HCEC 1CT (cell line): ENCODE measurements around the gene AFG3L2.
"Not testable (repeated sequence)": the region's sequence is repeated elsewhere in the genome, so short reads cannot be mapped to it uniquely, and the experiment has no call there.

Experiments used
- DNase-seq: peaks from one replicate; pipeline ENCODE4 v3.0.0-alpha.2; 2017

AFG3L2 gene

DNA sequence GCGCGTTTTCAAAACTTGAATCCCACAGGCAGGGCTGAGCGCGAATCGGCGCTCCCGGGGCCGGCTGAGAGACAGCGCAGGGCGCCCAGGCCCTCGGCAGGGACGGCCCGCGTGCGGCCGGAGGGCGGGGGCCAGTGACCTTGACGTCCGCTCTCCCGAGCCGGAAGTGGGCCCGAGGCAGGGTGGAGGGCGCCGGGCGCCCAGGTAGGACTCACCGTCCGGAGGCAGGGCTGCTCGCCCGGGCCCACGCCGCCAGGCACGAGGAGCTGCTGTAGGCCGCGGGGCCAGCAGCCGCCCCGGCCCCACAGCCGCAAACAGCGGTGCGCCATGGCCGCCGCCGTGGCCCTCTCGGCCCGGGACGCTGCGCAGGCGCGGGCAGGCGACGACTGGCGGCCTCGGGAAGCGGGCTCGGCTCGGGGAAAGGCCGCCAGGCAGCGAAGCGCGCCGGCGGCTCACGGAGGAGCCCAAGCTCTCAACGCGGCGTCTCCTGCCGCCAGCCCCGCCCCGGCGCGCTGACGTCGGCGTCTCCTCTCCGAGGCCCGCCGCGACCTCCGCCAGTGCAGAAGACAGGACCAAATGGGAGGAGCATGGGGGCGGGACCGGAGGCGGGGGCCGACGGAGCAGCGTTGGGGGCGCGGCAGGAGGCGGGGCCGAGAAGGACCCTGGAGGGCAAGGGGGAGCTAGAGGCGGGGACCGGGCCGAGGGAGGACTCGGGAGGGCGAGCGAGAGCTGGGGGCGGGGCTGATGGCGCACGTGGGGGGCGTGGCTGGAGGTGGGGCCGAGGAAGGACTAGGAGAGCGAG is at the start of gene AFG3L2:
Gene AFG3L2, minus strand, starts transcription at position 474 of the 802 bp plus-strand sequence. Its CDS starts 145 bp downstream, at position 329.
- peak; percentile 99 for DNase-seq

GRCh38 chr18:12424252-12424651 is 47.2 kb upstream of the AFG3L2 start:
- DNase-seq: no peak

- DNase-seq: no peak
These were observed 46.8 kb upstream of the AFG3L2 start for GRCh38 chr18:12423820-12424219.

GRCh38 chr18:12423393-12423792 is 46.4 kb upstream of the AFG3L2 start:
- no peak for DNase-seq

GRCh38 chr18:12422936-12423335 is 45.9 kb upstream of the AFG3L2 start:
- peak; percentile 12 for DNase-seq

- DNase-seq: no peak
These were observed 44.7 kb upstream of the AFG3L2 start for GRCh38 chr18:12421732-12422131.

DNA sequence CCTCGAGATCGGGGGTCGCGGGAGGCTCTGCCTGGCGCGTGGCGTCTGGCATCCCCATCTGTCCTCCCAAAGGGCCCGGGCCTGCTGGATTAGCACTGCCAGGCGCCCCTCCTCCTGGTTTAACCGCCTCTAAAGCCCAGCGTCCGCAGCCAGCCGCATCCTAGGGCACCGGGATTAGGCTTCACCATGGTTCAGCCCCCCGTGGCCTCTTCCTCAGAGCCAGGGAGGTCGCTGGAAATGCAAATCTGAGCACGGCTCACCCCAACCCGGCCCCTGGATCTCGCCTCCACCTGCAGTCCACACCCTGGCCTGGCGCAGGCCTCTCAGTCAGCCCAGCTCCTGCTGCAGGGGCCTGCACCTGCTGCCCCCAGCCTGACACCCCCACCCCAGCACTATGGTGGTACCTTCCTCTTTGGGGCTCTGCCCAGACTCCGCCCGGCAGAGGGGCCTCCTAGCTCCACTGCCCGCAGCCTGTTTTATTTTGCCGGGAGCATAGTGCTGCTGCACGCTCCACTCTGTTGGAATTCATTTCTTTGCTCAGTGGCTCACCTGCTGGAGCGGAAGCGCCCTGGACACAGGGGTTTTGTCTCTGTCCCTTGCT is 43.9 kb upstream of the AFG3L2 start:
- DNase-seq: no peak

GRCh38 chr18:12417687-12418086 is 40.7 kb upstream of the AFG3L2 start:
- no peak for DNase-seq

DNA sequence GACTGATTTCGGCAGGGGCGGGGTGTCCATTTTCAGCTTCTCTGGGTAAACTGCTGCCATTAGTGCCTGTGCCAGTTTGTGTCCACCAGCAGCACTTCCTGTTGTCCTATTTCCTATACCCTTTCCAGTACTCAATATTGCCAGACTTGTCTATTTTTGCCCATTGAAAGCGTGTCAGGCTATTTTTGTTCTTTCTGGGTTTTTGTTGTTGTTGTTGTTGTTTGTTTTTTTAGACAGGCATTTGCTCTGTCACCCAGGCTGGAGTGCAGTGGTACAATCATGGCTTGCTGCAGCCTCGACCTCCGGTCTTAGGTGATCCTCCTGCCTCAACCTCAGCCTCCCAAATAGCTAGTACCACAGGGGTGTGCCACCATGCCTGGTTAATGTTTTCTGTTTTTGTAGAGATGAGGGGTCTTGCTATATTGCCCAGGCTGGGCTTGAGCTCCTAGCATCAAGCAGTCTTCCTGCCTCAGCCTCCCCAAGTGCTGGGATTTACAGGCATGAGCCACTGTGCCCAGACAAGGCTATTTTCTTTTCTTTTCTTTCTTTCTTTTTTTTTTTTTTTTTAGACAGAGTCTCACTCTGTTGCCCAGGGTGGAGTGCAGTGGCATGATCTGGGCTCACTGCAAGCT is 39.2 kb upstream of the AFG3L2 start:
- DNase-seq: no peak

DNA sequence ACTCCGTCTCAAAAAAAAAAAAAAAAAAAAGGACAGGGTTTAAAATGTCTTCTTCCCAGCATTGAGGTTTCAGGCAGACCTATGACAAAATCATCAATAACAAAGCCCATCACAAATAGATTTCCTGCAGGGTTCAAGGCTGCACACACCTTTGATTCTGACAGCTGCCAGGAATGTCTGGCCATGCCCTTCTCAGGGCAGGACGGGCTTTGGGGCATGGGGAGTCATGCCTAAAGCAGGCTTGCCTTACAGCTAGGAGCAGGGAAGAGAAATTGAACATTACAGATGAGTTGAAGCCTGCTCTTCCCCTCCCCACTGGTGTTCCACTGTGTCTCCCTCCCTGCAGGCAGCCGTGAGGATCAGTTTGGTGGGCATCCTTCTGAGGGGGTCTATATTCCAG is 34.4 kb upstream of the AFG3L2 start:
- no peak for DNase-seq

- not testable (repeated sequence) for DNase-seq
These were observed 33.7 kb upstream of the AFG3L2 start for GRCh38 chr18:12410747-12411146.

DNA sequence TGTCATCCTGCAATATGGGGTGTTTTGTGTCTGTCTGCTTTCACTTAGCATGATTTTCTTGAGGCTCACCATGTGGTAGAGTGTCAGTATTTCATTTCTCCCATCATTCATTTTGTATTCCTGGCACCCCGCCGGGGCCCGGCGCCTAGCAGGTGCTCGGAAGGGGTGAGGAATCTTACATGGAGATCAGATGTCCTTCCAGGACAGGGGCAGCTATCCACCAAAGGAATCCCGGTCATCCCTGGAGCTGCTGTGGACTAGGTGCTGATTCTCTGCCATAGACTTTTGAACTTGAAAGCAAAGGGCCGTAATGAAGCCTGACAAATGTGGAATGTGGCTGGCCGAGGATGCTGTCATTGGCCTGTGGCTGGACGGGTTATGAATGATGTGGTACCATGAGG is 33.1 kb upstream of the AFG3L2 start:
- no peak for DNase-seq

- peak; percentile 13 for DNase-seq
These were observed 32.4 kb upstream of the AFG3L2 start for GRCh38 chr18:12409469-12409868.

GRCh38 chr18:12408247-12408869 is 31.3 kb upstream of the AFG3L2 start:
- peak; percentile 24 for DNase-seq

DNA sequence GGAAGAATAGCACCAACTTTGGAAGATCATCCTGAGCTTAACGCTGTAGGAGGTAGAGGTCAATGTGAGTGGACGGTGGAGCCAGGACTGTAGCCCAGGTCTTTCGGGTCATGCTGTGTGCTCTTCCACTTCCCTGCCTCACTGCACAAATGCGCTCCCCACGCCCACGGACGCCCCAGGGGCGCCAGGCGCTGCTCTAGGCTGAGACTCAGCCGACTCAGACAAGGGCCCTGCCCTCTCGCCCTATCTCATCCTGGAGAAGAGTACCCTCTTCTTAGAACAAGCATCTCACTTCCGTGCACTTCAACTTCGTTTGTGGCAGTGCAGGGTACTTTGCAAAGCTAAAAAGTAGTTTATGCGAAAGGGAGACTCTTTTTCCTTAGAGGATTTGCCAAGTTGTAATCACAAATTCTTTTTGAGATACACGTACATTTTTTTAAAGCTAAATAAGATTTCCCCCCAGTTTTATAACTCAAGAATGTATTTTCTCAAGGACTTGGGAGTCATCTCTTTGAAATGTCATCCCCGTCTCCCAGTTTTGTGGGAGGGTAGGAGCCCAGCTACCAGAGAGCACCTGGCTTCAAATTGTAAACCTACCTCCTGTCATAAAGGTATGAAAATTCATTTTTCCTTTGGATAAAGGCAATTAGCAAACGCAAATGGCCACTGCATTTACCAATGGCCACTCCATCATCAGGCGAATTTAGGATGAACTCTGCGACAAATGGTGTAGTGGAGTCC is 29.5 kb upstream of the AFG3L2 start:
- no peak for DNase-seq

DNA sequence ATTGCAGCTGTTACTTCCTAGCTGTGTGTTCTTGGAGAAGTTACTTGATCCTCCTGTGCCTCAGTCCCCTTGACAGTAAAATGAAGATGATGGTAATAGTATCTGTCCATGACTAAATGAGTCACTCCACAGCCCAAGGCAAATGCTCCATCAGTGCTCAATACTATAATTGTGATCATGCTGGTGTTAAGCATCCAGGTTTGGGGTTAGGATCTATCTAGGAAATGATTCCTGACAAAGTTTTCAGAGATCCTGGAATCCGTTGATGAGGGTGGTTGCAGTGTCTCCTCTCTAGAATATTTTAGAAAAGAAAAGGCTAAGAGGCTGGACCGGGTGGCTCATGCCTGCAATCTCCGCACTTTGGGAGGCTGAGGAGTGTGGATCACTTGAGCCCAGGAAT is 28.0 kb upstream of the AFG3L2 start:
- no peak for DNase-seq

- DNase-seq: peak; percentile 89
These were observed 26.8 kb upstream of the AFG3L2 start for GRCh38 chr18:12403601-12404506.

DNA sequence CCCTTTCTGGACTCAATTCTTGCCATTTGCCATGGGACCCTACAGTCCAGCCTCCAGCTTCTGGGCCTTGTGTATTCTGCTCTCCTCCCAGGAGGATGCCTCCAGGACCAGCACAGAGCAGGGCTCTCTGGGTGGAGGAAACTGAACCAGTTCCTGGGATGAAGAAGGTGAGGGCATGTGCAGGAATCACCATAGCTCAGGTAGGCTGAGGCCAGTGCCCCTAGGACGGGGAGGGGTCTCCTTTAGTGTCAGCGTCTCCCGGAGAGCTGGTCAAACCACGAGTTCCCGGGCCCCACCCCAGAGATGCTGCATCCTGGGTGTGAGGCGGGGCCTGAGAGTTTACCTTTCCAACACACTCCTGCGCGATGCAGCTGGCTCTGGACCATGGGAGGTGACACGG is 24.9 kb upstream of the AFG3L2 start:
- DNase-seq: no peak

GRCh38 chr18:12399231-12399630 is 22.2 kb upstream of the AFG3L2 start:
- DNase-seq: no peak

- DNase-seq: no peak
These were observed 21.6 kb upstream of the AFG3L2 start for GRCh38 chr18:12398625-12399024.

DNA sequence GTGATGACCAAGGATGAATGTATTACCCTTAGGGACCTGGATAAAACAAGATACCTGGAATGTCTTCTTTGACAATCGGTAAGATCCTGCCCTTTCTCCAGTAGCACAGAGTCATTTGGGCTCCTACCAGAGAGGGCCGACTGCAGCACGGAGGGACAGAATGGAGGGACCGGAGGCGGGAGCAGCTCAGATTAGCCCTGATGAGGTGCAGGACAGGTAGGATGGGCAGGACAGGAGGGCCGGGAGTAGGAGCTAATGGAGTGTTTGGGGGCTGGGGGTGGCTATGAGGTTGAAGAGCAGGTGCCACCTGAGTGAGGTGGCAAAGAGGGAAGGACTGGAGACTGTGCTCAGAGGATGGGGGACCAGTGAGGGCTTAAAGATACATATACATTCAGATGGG is 20.8 kb upstream of the AFG3L2 start:
- no peak for DNase-seq

GRCh38 chr18:12397254-12397653 is 20.2 kb upstream of the AFG3L2 start:
- no peak for DNase-seq
